ENCODE results near the gene MAP4K3.

- TF ChIP-seq FOXM1 (IDR thresholded peaks at IDR 0.05; ENCODE audit: borderline replicate concordance) (no peak), ARNT (IDR thresholded peaks at IDR 0.05) (no peak), BHLHE40 (IDR thresholded peaks at IDR 0.05; ENCODE audit: borderline replicate concordance) (no peak), FOXA1 (IDR thresholded peaks at IDR 0.05) (no peak), L3MBTL2 (conservative IDR thresholded peaks at IDR 0.05) (no peak), HDGF (IDR thresholded peaks at IDR 0.05; ENCODE audit: borderline replicate concordance) (no peak), SUZ12 (IDR thresholded peaks at IDR 0.05) (no peak), TARDBP (IDR thresholded peaks at IDR 0.05) (no peak)
These were observed 42.6 kb upstream of the MAP4K3 start for GRCh38 chr2:39479696-39480095.
